ENCODE results near the gene OR4C3. TPM values are rescaled to one million over a fixed set of nuclear protein-coding genes. Genes with fewer than 3 reads are reported as not detected.
"Not testable (repeated sequence)": the region's sequence is repeated elsewhere in the genome, so short reads cannot be mapped to it uniquely, and the experiment has no call there.

OR4C3 gene
- total RNA-seq (not detected), polyA plus RNA-seq (not detected), total RNA-seq (not detected)

DNA sequence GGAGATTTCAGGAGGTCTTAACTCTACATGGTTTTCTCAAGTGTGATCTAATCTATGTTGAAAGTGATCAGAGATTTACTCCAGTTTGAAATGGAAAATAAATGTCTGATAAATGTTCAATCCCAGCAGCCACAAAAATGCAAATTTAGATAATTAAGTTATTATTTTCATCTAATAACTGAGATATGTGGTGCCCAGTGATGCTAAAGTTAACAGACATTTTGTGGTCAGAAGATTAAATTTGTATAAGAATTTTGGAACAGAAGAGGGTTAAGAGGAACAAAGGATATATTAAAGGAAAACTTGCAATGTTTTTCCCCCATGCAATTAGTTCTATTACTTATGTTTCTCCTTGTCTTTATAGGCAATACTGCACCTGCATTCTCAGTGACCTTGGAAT lies at the start of gene OR4C3:
Gene OR4C3 (plus strand): TSS at position 301 of the 400 bp plus-strand sequence. CDS start 102 bp downstream, outside the sequence.
- H3K36me3 Mint-ChIP-seq; H3K4me3 ChIP-seq (ENCODE audit: low read length); H3K27me3 ChIP-seq (ENCODE audit: control insufficient read depth in 2 of 2, insufficient read depth in 2 of 2, low read length in 2 of 2); CTCF ChIA-PET; H3K4me1 ChIP-seq (ENCODE audit: control insufficient read depth in 2 of 2, insufficient read depth in 2 of 2, low read length in 2 of 2); H3K9me3 ChIP-seq (ENCODE audit: control insufficient read depth in 2 of 3, low read length in 3 of 3); H3K36me3 ChIP-seq (ENCODE audit: control insufficient read depth in 2 of 3, insufficient read depth in 3 of 3, low read length in 3 of 3); intact Hi-C loops (cut with micrococcal nuclease); H3K4me3 Mint-ChIP-seq; H3K9me3 Mint-ChIP-seq; ATAC-seq; H3K4me1 Mint-ChIP-seq; H3K27ac ChIP-seq (ENCODE audit: low read depth, low read length); POLR2A ChIA-PET; H3K27ac Mint-ChIP-seq; DNase-seq: not testable (repeated sequence)
- peaks cover 0 to 13% (median 6%) of the 10 kb centered on the region in 5 donors for H3K27me3 Mint-ChIP-seq

DNA sequence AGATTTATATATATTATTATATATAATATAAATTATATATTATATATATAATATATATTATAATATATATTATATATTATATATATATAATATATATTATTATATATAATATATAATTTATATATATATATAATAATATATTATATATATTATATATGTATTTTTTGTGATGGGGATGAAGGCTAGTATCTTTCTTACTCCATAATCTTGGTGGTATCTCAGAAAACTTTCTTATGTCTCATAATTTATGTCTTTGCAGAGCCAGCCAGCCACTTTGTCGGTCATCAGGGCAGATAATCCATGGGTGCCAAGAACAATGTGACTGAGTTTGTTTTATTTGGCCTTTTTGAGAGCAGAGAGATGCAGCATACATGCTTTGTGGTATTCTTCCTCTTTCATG lies 18.8 kb upstream of the OR4C3 start, which contains the start of gene OR4S1:
Gene OR4S1 (plus strand): TSS at position 301 of the 400 bp plus-strand sequence. CDS start 0 bp downstream, at position 301.
- no peaks in the 10 kb centered on the region for H3K36me3 Mint-ChIP-seq
- intact Hi-C loops (cut with micrococcal nuclease) = loop anchor here (2.0 to 10.0 kb wide), 3 partner anchors 133 to 1691 kb away; no protein-coding TSS in a partner anchor
- Histone ChIP-seq H3K36me3 (ENCODE audit: control insufficient read depth in 2 of 3, insufficient read depth in 3 of 3, low read length in 3 of 3) (no peaks in the 10 kb centered on the region), H3K27ac (ENCODE audit: low read depth, low read length) (no peak within 1 kb of the TSS), H3K4me3 (ENCODE audit: low read length) (no peak within 1 kb of the TSS), H3K9me3 (ENCODE audit: control insufficient read depth in 2 of 3, low read length in 3 of 3) (no peaks in the 10 kb centered on the region), H3K4me1 (ENCODE audit: control insufficient read depth in 2 of 2, insufficient read depth in 2 of 2, low read length in 2 of 2) (no peaks in the 10 kb centered on the region), H3K27me3 (ENCODE audit: control insufficient read depth in 2 of 2, insufficient read depth in 2 of 2, low read length in 2 of 2) (no peaks in the 10 kb centered on the region)
- peaks cover 10 to 22% (median 11%) of the 10 kb centered on the region in 5 donors for H3K27me3 Mint-ChIP-seq
- peaks cover 0 to 9% (median 0%) of the 10 kb centered on the region in 7 donors for H3K4me1 Mint-ChIP-seq
- POLR2A ChIA-PET = no interaction called here
- no peak for ATAC-seq
- CTCF ChIA-PET = no interaction called here
- no peak within 1 kb of the TSS for H3K4me3 Mint-ChIP-seq
- peaks cover 0 to 8% (median 3%) of the 10 kb centered on the region in 11 donors for H3K9me3 Mint-ChIP-seq
- H3K27ac Mint-ChIP-seq = no peak within 1 kb of the TSS
- DNase-seq = no peak

DNA sequence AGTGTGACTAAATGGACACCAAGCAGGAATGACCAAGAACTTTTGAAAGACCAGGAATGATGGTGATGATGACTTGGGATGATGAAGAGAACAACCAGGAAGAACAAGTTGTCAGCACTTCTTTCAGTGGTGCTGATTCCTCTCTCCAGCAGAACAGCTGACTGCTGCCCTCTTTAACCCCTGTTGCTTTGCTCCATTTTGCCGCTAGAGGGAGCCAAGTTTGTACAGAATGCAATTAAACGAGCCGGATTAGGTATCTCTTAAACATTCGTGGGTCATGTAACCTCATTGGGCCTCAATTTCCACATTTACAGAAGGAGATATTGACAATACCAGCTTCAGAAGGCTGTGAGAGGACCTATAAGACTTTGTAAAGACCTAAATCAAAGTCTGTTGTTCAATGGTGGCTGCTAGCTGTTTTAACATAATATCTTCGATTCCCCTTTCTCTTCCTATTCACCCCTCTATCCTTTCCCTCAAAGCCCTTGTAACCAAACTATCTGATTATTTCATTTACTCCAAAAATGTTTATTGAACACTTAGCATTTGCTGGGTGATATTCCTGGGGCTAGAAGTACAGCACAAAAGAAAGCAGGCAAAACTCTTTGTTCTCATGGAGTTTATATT lies 16.8 kb upstream of the OR4C3 start:
- ATAC-seq = peak; percentile 62
- intact Hi-C loops (cut with micrococcal nuclease) = loop anchor here (1.0 to 10.0 kb wide), 4 partner anchors 135 to 1689 kb away; no protein-coding TSS in a partner anchor

GRCh38 chr11:48313590-48313989 lies 11.1 kb upstream of the OR4C3 start:
- CTCF ChIA-PET; H3K27me3 ChIP-seq (ENCODE audit: control insufficient read depth in 2 of 2, insufficient read depth in 2 of 2, low read length in 2 of 2); H3K27ac ChIP-seq (ENCODE audit: low read depth, low read length); H3K36me3 ChIP-seq (ENCODE audit: control insufficient read depth in 2 of 3, insufficient read depth in 3 of 3, low read length in 3 of 3); H3K4me3 ChIP-seq (ENCODE audit: low read length); intact Hi-C loops (cut with micrococcal nuclease); H3K4me1 Mint-ChIP-seq; ATAC-seq; H3K27ac Mint-ChIP-seq; H3K4me1 ChIP-seq (ENCODE audit: control insufficient read depth in 2 of 2, insufficient read depth in 2 of 2, low read length in 2 of 2); H3K9me3 ChIP-seq (ENCODE audit: control insufficient read depth in 2 of 3, low read length in 3 of 3); H3K36me3 Mint-ChIP-seq; DNase-seq; POLR2A ChIA-PET; H3K4me3 Mint-ChIP-seq: not testable (repeated sequence)
- peaks cover 0 to 15% (median 4%) of the 10 kb centered on the region in 5 donors for H3K27me3 Mint-ChIP-seq
- H3K9me3 Mint-ChIP-seq = peaks cover 4 to 24% (median 7%) of the 10 kb centered on the region in 11 donors

More for the DNA sequence above, 16.8 kb upstream of the OR4C3 start:
- no peak overlapping the region for H3K27ac ChIP-seq (ENCODE audit: low read depth, low read length)
- Mint-ChIP-seq H3K4me1 (peaks cover 0 to 9% (median 0%) of the 10 kb centered on the region in 7 donors), H3K4me3 (no peak overlapping the region), H3K27me3 (peaks cover 2 to 22% (median 10%) of the 10 kb centered on the region in 5 donors), H3K36me3 (no peaks in the 10 kb centered on the region), H3K9me3 (peaks cover 0 to 6% (median 0%) of the 10 kb centered on the region in 11 donors), H3K27ac (no peak overlapping the region)
- no peak overlapping the region for H3K4me3 ChIP-seq (ENCODE audit: low read length)
- peak in 8 of 9 donors; percentile 11 to 62 (median 52) for DNase-seq
- H3K36me3 ChIP-seq (ENCODE audit: control insufficient read depth in 2 of 3, insufficient read depth in 3 of 3, low read length in 3 of 3) = no peaks in the 10 kb centered on the region
- CTCF ChIA-PET = interaction anchor here (1.7 kb wide), 1 partner anchor 16 kb away, joined by 4 read pairs; no protein-coding TSS in a partner anchor
- no peaks in the 10 kb centered on the region for H3K27me3 ChIP-seq (ENCODE audit: control insufficient read depth in 2 of 2, insufficient read depth in 2 of 2, low read length in 2 of 2)
- POLR2A ChIA-PET = interaction anchor here (0.6 to 0.8 kb wide), 2 partner anchors 117 to 451 kb away, joined by 3 read pairs; no protein-coding TSS in a partner anchor
- H3K9me3 ChIP-seq (ENCODE audit: control insufficient read depth in 2 of 3, low read length in 3 of 3) = no peaks in the 10 kb centered on the region
- H3K4me1 ChIP-seq (ENCODE audit: control insufficient read depth in 2 of 2, insufficient read depth in 2 of 2, low read length in 2 of 2) = no peaks in the 10 kb centered on the region

GRCh38 chr11:48319813-48320212 lies 4.9 kb upstream of the OR4C3 start:
- H3K27ac ChIP-seq (ENCODE audit: low read depth, low read length); H3K9me3 ChIP-seq (ENCODE audit: control insufficient read depth in 2 of 3, low read length in 3 of 3); H3K4me1 Mint-ChIP-seq; ATAC-seq; CTCF ChIA-PET; H3K36me3 ChIP-seq (ENCODE audit: control insufficient read depth in 2 of 3, insufficient read depth in 3 of 3, low read length in 3 of 3); H3K4me3 ChIP-seq (ENCODE audit: low read length); DNase-seq; H3K27me3 ChIP-seq (ENCODE audit: control insufficient read depth in 2 of 2, insufficient read depth in 2 of 2, low read length in 2 of 2); H3K36me3 Mint-ChIP-seq; POLR2A ChIA-PET; H3K9me3 Mint-ChIP-seq; intact Hi-C loops (cut with micrococcal nuclease); H3K4me3 Mint-ChIP-seq; H3K4me1 ChIP-seq (ENCODE audit: control insufficient read depth in 2 of 2, insufficient read depth in 2 of 2, low read length in 2 of 2); H3K27ac Mint-ChIP-seq: not testable (repeated sequence)
- peaks cover 0 to 18% (median 11%) of the 10 kb centered on the region in 5 donors for H3K27me3 Mint-ChIP-seq

GRCh38 chr11:48341466-48341865 lies 16.7 kb downstream of the OR4C3 start:
- intact Hi-C loops (cut with micrococcal nuclease) = no loop called here
- Histone ChIP-seq H3K36me3 (ENCODE audit: control insufficient read depth in 2 of 3, insufficient read depth in 3 of 3, low read length in 3 of 3) (no peaks in the 10 kb centered on the region), H3K4me1 (ENCODE audit: control insufficient read depth in 2 of 2, insufficient read depth in 2 of 2, low read length in 2 of 2) (peaks cover 8 to 14% of the 10 kb centered on the region in 2 donors), H3K9me3 (ENCODE audit: control insufficient read depth in 2 of 3, low read length in 3 of 3) (peaks cover 0 to 5% (median 4%) of the 10 kb centered on the region in 3 experiments), H3K27me3 (ENCODE audit: control insufficient read depth in 2 of 2, insufficient read depth in 2 of 2, low read length in 2 of 2) (no peaks in the 10 kb centered on the region), H3K27ac (ENCODE audit: low read depth, low read length) (no peak overlapping the region), H3K4me3 (ENCODE audit: low read length) (peak overlapping the region; percentile 17)
- peaks cover 2 to 11% (median 5%) of the 10 kb centered on the region in 5 donors for H3K36me3 Mint-ChIP-seq
- H3K27ac Mint-ChIP-seq = peak overlapping the region in 1 of 9 donors; percentile 21
- peak; percentile 22 for ATAC-seq
- peak in 6 of 9 donors; percentile 9 to 43 (median 20) for DNase-seq
- H3K9me3 Mint-ChIP-seq = peaks cover 4 to 25% (median 17%) of the 10 kb centered on the region in 11 donors
- ChIA-PET CTCF (no interaction called here), POLR2A (no interaction called here)
- peak overlapping the region in 5 of 10 donors; percentile 7 to 45 (median 19) for H3K4me3 Mint-ChIP-seq
- H3K4me1 Mint-ChIP-seq = peaks cover 7 to 30% (median 27%) of the 10 kb centered on the region in 7 donors
- H3K27me3 Mint-ChIP-seq = peaks cover 0 to 3% (median 0%) of the 10 kb centered on the region in 5 donors
